Bronchial epithelial cell (primary cell): ENCODE measurements around the gene RGSL1. TPM values are rescaled to one million over a fixed set of nuclear protein-coding genes. Genes with fewer than 3 reads are reported as not detected.
A peak's percentile ranks its signal among the peaks of the same experiment; 100 is the strongest.

Experiments used
- DNase-seq: peaks from one replicate; pipeline ENCODE4 v3.0.0-alpha.2; 2010; ENCODE audit warnings: low read depth
- FAIRE-seq: peaks from 2 replicates; lab custom pipeline; 2011; peaks lifted over from hg19 to GRCh38; lab: Jason Lieb, UNC
- H3K27me3 ChIP-seq: 2 replicates; pipeline ENCODE4 v1.5.1; 2011; ENCODE audit warnings: low read length; ENCODE audit not compliant: control insufficient read depth, insufficient read depth
- H3K36me3 ChIP-seq: 2 replicates; pipeline ENCODE4 v1.5.1; 2011; ENCODE audit warnings: low read length; ENCODE audit not compliant: control insufficient read depth, insufficient read depth
- H3K4me3 ChIP-seq: 2 replicates; pipeline ENCODE4 v1.5.1; 2011; ENCODE audit warnings: mild to moderate bottlenecking, low read depth, low read length, control low read depth
- CTCF ChIP-seq: IDR thresholded peaks from 2 replicates; pipeline ENCODE4 v1.5.1; 2011; ENCODE audit warnings: mild to moderate bottlenecking, moderate library complexity, low read length, control low read depth, inconsistent platforms; ENCODE audit not compliant: insufficient read depth, severe bottlenecking
- total RNA-seq: library from RNA; depleted of rRNA; stranded (reverse); fragments of >200 nt; gene quantifications from 2 replicates; pipeline ENCODE4 v1.2.1, GENCODE V29; 2014

The RGSL1 gene
- total RNA-seq, 1 donor from 2014 or later: not detected

- no peak for TF ChIP-seq CTCF
- Histone ChIP-seq H3K36me3 (no peaks in the 10 kb centered on the region), H3K4me3 (no peak overlapping the region), H3K27me3 (no peaks in the 10 kb centered on the region)
- FAIRE-seq (no peak), DNase-seq (no peak)
Measured at GRCh38 chr1:182447660-182448059, 2.3 kb upstream of the RGSL1 start.

GRCh38 chr1:182453631-182454030 is 3.7 kb downstream of the RGSL1 start:
- no peak for TF ChIP-seq CTCF
- Histone ChIP-seq H3K36me3 (no peaks in the 10 kb centered on the region), H3K27me3 (no peaks in the 10 kb centered on the region), H3K4me3 (no peak overlapping the region)
- DNase-seq: no peak
- no peak for FAIRE-seq

- DNase-seq: no peak
- H3K4me3 ChIP-seq: no peak overlapping the region
- H3K36me3 ChIP-seq: no peaks in the 10 kb centered on the region
- no peak for FAIRE-seq
- no peaks in the 10 kb centered on the region for H3K27me3 ChIP-seq
- TF ChIP-seq CTCF: no peak
Measured at GRCh38 chr1:182457844-182458243, 7.9 kb downstream of the RGSL1 start.

- DNase-seq (no peak), FAIRE-seq (no peak)
- TF ChIP-seq CTCF: no peak
- no peaks in the 10 kb centered on the region for H3K36me3 ChIP-seq
- no peaks in the 10 kb centered on the region for H3K27me3 ChIP-seq
- H3K4me3 ChIP-seq: no peak overlapping the region
Measured at GRCh38 chr1:182459949-182460348, 10.0 kb downstream of the RGSL1 start.

GRCh38 chr1:182460550-182460951 is 10.6 kb downstream of the RGSL1 start:
- FAIRE-seq (no peak), DNase-seq (peak; percentile 8)
- H3K27me3 ChIP-seq: no peaks in the 10 kb centered on the region
- no peaks in the 10 kb centered on the region for H3K36me3 ChIP-seq
- no peak overlapping the region for H3K4me3 ChIP-seq
- TF ChIP-seq CTCF: no peak

GRCh38 chr1:182473556-182473955 is 23.6 kb downstream of the RGSL1 start:
- no peaks in the 10 kb centered on the region for H3K36me3 ChIP-seq
- H3K4me3 ChIP-seq: no peak overlapping the region
- TF ChIP-seq CTCF: no peak
- no peak for FAIRE-seq
- no peak for DNase-seq
- H3K27me3 ChIP-seq: no peaks in the 10 kb centered on the region
